ENCODE data around the gene MAML2.
"Not testable (repeated sequence)": the region's sequence is repeated elsewhere in the genome, so short reads cannot be mapped to it uniquely, and the experiment has no call there.

Gene MAML2

DNA sequence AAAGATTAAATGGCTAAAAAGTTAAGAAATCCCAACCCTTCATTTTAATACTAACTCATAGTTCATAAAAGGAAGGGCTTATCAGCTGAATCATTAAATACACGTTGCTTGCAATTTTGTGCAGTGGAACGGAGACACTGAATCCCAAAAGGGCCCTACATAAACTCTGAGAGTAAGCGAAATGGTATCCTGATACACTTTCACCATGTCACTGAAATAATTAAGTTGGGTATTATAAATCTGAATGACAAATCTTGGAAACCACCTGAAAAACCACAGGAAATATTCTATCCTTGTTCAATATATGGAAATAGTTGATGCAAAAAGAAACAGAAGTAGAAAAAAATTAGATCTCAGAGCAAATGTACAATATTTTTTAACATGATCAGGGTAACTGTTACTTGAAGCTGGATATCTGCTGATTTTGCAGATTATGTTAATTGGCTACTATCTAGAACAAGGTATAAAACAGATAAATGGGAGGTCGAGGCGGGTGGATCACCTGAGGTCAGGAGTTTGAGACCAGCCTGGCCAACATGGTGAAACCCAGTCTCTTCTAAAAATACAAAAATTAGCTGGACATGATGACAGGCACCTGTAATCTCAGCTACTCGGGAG lies 55.1 kb downstream of the MAML2 start:
- POLR2A ChIA-PET (ENCODE audit: low non-redundant PET): no interaction called here
- H3K27ac ChIP-seq: no peak overlapping the region
- CTCF ChIA-PET: interaction anchor here (0.7 kb wide), 1 partner anchor 84 kb away, joined by 6 read pairs; no protein-coding TSS in a partner anchor

DNA sequence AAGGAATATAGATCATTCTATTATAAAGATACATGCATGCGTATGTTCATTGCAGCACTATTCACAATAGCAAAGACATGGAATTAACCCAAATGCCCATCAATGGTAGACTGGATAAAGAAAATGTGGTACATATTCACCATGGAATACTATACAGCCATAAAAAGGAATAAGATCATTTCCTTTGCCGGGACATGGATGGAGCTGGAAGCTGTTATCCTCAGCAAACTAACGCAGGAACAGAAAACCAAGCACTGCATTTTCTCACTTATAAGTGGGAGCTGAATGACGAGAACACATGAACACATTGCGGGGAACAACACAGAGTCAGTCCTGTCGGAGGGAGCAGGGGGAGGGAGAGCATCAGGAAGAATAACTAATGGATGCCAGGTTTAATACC lies 57.0 kb downstream of the MAML2 start:
- CTCF ChIA-PET: interaction anchor here (0.6 kb wide), 1 partner anchor 26 kb away, joined by 3 read pairs; no protein-coding TSS in a partner anchor
- POLR2A ChIA-PET (ENCODE audit: low non-redundant PET); DNase-seq (ENCODE audit: low spot score); H3K27ac ChIP-seq: not testable (repeated sequence)

More for the DNA sequence above, 55.1 kb downstream of the MAML2 start:
- TF ChIP-seq, protein P1, sequence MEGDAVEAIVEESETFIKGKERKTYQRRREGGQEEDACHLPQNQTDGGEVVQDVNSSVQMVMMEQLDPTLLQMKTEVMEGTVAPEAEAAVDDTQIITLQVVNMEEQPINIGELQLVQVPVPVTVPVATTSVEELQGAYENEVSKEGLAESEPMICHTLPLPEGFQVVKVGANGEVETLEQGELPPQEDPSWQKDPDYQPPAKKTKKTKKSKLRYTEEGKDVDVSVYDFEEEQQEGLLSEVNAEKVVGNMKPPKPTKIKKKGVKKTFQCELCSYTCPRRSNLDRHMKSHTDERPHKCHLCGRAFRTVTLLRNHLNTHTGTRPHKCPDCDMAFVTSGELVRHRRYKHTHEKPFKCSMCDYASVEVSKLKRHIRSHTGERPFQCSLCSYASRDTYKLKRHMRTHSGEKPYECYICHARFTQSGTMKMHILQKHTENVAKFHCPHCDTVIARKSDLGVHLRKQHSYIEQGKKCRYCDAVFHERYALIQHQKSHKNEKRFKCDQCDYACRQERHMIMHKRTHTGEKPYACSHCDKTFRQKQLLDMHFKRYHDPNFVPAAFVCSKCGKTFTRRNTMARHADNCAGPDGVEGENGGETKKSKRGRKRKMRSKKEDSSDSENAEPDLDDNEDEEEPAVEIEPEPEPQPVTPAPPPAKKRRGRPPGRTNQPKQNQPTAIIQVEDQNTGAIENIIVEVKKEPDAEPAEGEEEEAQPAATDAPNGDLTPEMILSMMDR (conservative IDR thresholded peaks at IDR 0.05; ENCODE audit: low read depth): no peak
- no peak for DNase-seq (ENCODE audit: low spot score)

DNA sequence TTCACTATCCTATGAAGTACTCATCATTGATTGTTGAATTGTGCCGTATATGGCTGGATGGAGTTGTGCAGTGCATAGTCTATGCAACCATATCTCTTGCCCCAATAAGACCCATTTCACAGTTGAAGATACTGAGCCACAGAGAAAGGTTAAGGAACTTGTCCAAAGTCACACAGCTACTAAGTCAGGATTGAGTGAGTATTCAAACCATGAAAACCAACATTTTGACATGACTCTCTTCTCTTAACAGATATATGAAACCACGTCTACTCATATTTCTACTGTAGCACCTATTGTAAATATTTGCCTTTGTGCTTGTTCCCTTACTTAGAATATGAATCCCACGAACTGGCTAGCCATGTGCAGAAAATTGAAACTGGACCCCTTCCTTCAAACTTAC lies 58.1 kb downstream of the MAML2 start:
- ChIA-PET CTCF (interaction anchor here (0.6 kb wide), 1 partner anchor 14 kb away, joined by 3 read pairs; no protein-coding TSS in a partner anchor), POLR2A (ENCODE audit: low non-redundant PET) (no interaction called here)
- no peak overlapping the region for H3K27ac ChIP-seq
- TF ChIP-seq, protein P1 (conservative IDR thresholded peaks at IDR 0.05; ENCODE audit: low read depth): no peak
- DNase-seq (ENCODE audit: low spot score): no peak

DNA sequence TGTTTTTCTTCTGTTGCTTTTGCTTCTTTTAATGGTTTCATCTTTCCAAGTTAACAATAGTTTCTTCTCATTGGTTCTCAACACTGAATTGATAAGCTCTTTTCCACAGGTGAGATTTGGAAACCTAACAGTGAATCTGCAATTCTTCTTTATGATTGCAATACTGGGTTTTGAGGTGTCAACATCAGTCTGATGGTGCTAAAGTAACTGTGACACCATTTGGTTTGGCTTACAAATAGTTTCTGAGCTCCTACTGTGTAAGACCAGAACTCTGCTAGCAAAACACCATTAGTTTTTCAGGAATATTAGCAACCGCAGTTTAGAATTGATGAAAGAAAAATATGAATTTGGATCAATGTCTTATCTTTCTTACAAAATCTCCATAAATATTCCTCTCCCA lies 58.6 kb downstream of the MAML2 start:
- TF ChIP-seq, protein P1 (conservative IDR thresholded peaks at IDR 0.05; ENCODE audit: low read depth): no peak
- DNase-seq (ENCODE audit: low spot score): no peak
- H3K27ac ChIP-seq: no peak overlapping the region
- CTCF ChIA-PET: interaction anchor here (0.6 kb wide), 1 partner anchor 14 kb away, joined by 3 read pairs; no protein-coding TSS in a partner anchor
- POLR2A ChIA-PET (ENCODE audit: low non-redundant PET): no interaction called here

DNA sequence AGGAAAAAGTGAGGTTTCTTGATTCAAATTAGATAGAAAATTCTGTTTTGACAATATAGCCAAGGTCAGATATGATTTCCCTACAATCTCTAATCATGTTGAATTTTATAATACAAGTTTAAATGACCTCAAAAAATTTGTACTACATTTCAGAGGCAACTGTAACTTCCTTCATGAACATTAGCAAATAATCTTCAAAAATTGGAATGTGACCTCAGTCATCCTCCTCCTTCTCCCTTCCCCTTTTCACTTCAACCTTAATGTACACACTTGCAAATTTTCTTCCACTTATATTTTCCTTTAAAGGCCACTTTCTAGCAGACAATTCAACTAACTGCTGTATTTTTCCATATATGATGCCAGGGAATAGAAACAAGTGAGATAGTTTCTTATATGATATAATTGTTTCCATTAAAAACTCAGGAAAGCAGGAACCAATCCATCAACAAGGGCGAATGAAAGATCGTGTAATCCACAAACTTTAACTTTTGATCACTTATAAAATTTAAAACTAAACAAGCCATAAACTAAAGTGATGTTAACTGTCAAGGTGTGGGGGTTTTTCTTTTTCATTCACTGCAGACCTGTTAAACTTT lies 60.3 kb downstream of the MAML2 start:
- DNase-seq (ENCODE audit: low spot score): no peak
- H3K27ac ChIP-seq: no peak overlapping the region
- CTCF ChIA-PET: no interaction called here
- TF ChIP-seq, protein P1 (conservative IDR thresholded peaks at IDR 0.05; ENCODE audit: low read depth): no peak
- POLR2A ChIA-PET (ENCODE audit: low non-redundant PET): no interaction called here

DNA sequence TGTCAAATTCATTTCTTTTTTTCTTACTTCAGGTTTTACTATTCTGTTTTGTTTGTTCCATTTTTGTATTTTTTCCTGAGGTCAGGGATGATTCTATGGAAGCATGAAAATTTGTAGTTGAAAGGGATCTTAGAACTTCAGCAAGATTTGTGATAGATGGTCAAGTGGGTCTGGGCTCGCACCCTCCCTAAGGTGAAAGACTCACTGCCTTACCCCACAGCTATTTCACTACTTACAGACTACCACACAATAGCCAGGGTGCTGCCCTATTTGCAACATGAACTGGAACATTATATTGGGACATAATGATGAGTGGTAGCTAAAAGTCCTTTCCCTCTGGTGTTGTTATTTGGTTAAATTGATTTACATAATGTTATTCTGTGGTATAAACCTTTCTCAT lies 62.6 kb downstream of the MAML2 start:
- DNase-seq (ENCODE audit: low spot score): no peak
- H3K27ac ChIP-seq: no peak overlapping the region
- TF ChIP-seq, protein P1 (conservative IDR thresholded peaks at IDR 0.05; ENCODE audit: low read depth): no peak
- ChIA-PET POLR2A (ENCODE audit: low non-redundant PET) (no interaction called here), CTCF (interaction anchor here (0.6 to 1.4 kb wide), 3 partner anchors 23 to 63 kb away, joined by 3 to 5 read pairs (median 3); partner anchors contain the start of gene MAML2)

DNA sequence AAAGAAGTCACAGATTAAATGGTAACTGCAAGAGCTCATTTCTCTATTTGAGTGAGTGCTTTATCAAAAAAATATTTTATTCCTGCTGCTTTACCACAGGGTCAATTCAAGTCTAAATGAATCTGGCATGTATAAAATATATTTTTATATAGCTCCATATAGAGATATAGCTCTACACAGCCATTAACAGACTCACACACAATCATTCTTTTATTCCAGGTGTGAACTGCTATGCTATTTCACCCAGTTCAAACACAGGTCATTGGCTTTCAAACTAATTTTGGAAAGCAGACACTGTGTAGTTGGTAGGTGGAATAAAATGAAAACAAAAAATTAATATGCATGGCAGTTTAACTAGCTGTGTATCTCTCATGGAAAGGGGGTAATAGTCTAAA lies 63.1 kb downstream of the MAML2 start:
- CTCF ChIA-PET: interaction anchor here (0.7 to 1.4 kb wide), 3 partner anchors 24 to 444 kb away, joined by 3 to 5 read pairs (median 3); partner anchors contain the start of gene MAML2
- DNase-seq (ENCODE audit: low spot score): no peak
- TF ChIP-seq, protein P1 (conservative IDR thresholded peaks at IDR 0.05; ENCODE audit: low read depth): no peak
- no peak overlapping the region for H3K27ac ChIP-seq
- POLR2A ChIA-PET (ENCODE audit: low non-redundant PET): no interaction called here
